Ishikawa (cell line): ENCODE results near the gene LLGL2.

Experiments used
- CEBPB ChIP-seq: IDR thresholded peaks from 2 replicates; pipeline ENCODE4 v1.6.1; 2012
- CREB1 ChIP-seq: IDR thresholded peaks from 2 replicates; pipeline ENCODE4 v1.6.1; 2012; ENCODE audit warnings: low read depth
- EGR1 ChIP-seq: IDR thresholded peaks from 2 replicates; pipeline ENCODE4 v1.6.1; 2012
- EP300 ChIP-seq: IDR thresholded peaks from 2 replicates; pipeline ENCODE4 v1.6.1; 2012; ENCODE audit warnings: borderline replicate concordance
- FOXM1 ChIP-seq: IDR thresholded peaks from 2 replicates; pipeline ENCODE4 v1.6.1; 2012; ENCODE audit warnings: low read depth, borderline replicate concordance
- MAX ChIP-seq: IDR thresholded peaks from 2 replicates; pipeline ENCODE4 v1.6.1; 2012
- NFIC ChIP-seq: IDR thresholded peaks from 2 replicates; pipeline ENCODE4 v1.6.1; 2012
- RAD21 ChIP-seq: IDR thresholded peaks from 2 replicates; pipeline ENCODE4 v1.6.1; 2012; ENCODE audit warnings: low read depth
- REST ChIP-seq: IDR thresholded peaks from 2 replicates; pipeline ENCODE4 v1.6.1; 2012; ENCODE audit warnings: low read depth, mild to moderate bottlenecking
- TAF1 ChIP-seq: IDR thresholded peaks from 2 replicates; pipeline ENCODE4 v1.6.1; 2012; ENCODE audit warnings: low read depth, mild to moderate bottlenecking
- TCF12 ChIP-seq: IDR thresholded peaks from 2 replicates; pipeline ENCODE4 v1.6.1; 2012; ENCODE audit warnings: low read depth
- TEAD4 ChIP-seq: IDR thresholded peaks from 2 replicates; pipeline ENCODE4 v1.6.1; 2012
- USF1 ChIP-seq: IDR thresholded peaks from 2 replicates; pipeline ENCODE4 v1.6.1; 2012
- YY1 ChIP-seq: IDR thresholded peaks from 2 replicates; pipeline ENCODE4 v1.6.1; 2012; ENCODE audit warnings: low read depth
- ZBTB7A ChIP-seq: IDR thresholded peaks from 2 replicates; pipeline ENCODE4 v1.6.1; 2012; ENCODE audit warnings: low read depth

The LLGL2 gene

GRCh38 chr17:75493476-75494129 lies 31.9 kb upstream of the LLGL2 start:
- no peak for TF ChIP-seq NFIC
- TF ChIP-seq TCF12 = no peak
- TF ChIP-seq MAX = no peak
- no peak for TF ChIP-seq ZBTB7A
- no peak for TF ChIP-seq RAD21
- no peak for TF ChIP-seq REST
- TF ChIP-seq FOXM1 = no peak
- no peak for TF ChIP-seq CEBPB
- no peak for TF ChIP-seq USF1
- TF ChIP-seq YY1 = no peak
- no peak for TF ChIP-seq EP300
- no peak for TF ChIP-seq TAF1
- TF ChIP-seq TEAD4 = no peak
- no peak for TF ChIP-seq CREB1
- TF ChIP-seq EGR1 = no peak

GRCh38 chr17:75494326-75494877 lies 31.1 kb upstream of the LLGL2 start:
- TF ChIP-seq NFIC (no peak), TAF1 (no peak), TCF12 (no peak), ZBTB7A (no peak)

- TF ChIP-seq YY1 (no peak), CREB1 (no peak), FOXM1 (no peak), TCF12 (no peak), USF1 (no peak), EGR1 (no peak), EP300 (no peak)
Measured at GRCh38 chr17:75496005-75496404, 29.5 kb upstream of the LLGL2 start.

GRCh38 chr17:75498039-75498725 lies 27.3 kb upstream of the LLGL2 start:
- no peak for TF ChIP-seq TAF1
- no peak for TF ChIP-seq EGR1
- no peak for TF ChIP-seq NFIC
- no peak for TF ChIP-seq FOXM1
- no peak for TF ChIP-seq TEAD4
- TF ChIP-seq ZBTB7A = no peak
- no peak for TF ChIP-seq USF1
- TF ChIP-seq TCF12 = no peak
- no peak for TF ChIP-seq RAD21
- TF ChIP-seq MAX = no peak
- TF ChIP-seq CREB1 = no peak
- no peak for TF ChIP-seq EP300
- no peak for TF ChIP-seq CEBPB
- no peak for TF ChIP-seq REST
- TF ChIP-seq YY1 = no peak

- TF ChIP-seq NFIC (no peak), TEAD4 (no peak)
Measured at GRCh38 chr17:75498726-75499213, 26.7 kb upstream of the LLGL2 start.
